Panc1 (cell line): ENCODE data around the gene STK24. TPM values are rescaled to one million over a fixed set of nuclear protein-coding genes. Genes with fewer than 3 reads are reported as not detected.
"Not testable (repeated sequence)": the region's sequence is repeated elsewhere in the genome, so short reads cannot be mapped to it uniquely, and the experiment has no call there.

Experiments
- ATAC-seq: fragments of 200-7000 bp; cut with Tn5 transposase; 2 replicates; pipeline ENCODE4 v1.9.1; 2020; ENCODE audit warnings: mild to moderate bottlenecking, moderate library complexity
- BruUV-seq: library from RNA; stranded (reverse); fragments of 400-500 nt; replicated peaks from 2 replicates; lab custom pipeline; 2021; lab: Mats Ljungman, UMichigan
- CTCF ChIA-PET: fragments of 300-600 bp; sonication (Branson Sonifier 250); formaldehyde crosslinking; loops from one replicate; lab custom pipeline; 2022; ENCODE audit warnings: antibody characterized with exemption; lab: Charles Lee
- POLR2A ChIA-PET: fragments of 300-600 bp; sonication (Branson Sonifier 250); formaldehyde crosslinking; loops from one replicate; lab custom pipeline; 2022; ENCODE audit warnings: antibody characterized with exemption; lab: Charles Lee
- DNase-seq: peaks from one replicate; pipeline ENCODE4 v3.0.0-alpha.2; 2010; ENCODE audit warnings: low read depth, low spot score
- H3K27ac ChIP-seq: 2 replicates; pipeline ENCODE4 v1.5.1; 2011; ENCODE audit warnings: mild to moderate bottlenecking, low read length, inconsistent platforms
- H3K27me3 ChIP-seq: fragments of 200-500 bp; sonication (Bioruptor generic); 2 replicates; pipeline ENCODE4 v1.6.0; 2014; ENCODE audit warnings: low read length, inconsistent platforms; ENCODE audit not compliant: control insufficient read depth, insufficient read depth
- H3K36me3 ChIP-seq: fragments of 200-500 bp; sonication (Bioruptor generic); 2 replicates; pipeline ENCODE4 v1.5.1; 2014; ENCODE audit warnings: inconsistent platforms, mild to moderate bottlenecking, low read length, moderate library complexity; ENCODE audit not compliant: control insufficient read depth, insufficient read depth
- H3K4me1 ChIP-seq: 2 replicates; pipeline ENCODE4 v1.5.1; 2011; ENCODE audit warnings: inconsistent platforms, mild to moderate bottlenecking, low read length, moderate library complexity; ENCODE audit not compliant: control insufficient read depth, insufficient read depth
- H3K4me3 ChIP-seq, 2 experiments: 2 replicates each; pipeline ENCODE4 v1.5.1; 2011 to 2012; ENCODE audit warnings: low read depth in 2 of 2, low read length in 2 of 2, mild to moderate bottlenecking in 2 of 2, inconsistent platforms in 1 of 2, moderate library complexity in 1 of 2
- H3K9me3 ChIP-seq: fragments of 200-500 bp; sonication (Bioruptor generic); 2 replicates; pipeline ENCODE4 v1.5.1; 2014; ENCODE audit warnings: low read depth, mild to moderate bottlenecking, inconsistent platforms, low read length, moderate library complexity; ENCODE audit not compliant: control insufficient read depth, insufficient read depth
- POLR2AphosphoS5 ChIP-seq: IDR thresholded peaks from 2 replicates; pipeline ENCODE4 v1.6.1; 2012; ENCODE audit warnings: mild to moderate bottlenecking, low read depth, low read length, moderate library complexity
- REST ChIP-seq, 2 experiments: IDR thresholded peaks; 2 replicates each; pipeline ENCODE4 v1.6.1; 2011 to 2012; ENCODE audit warnings: low read depth in 2 of 2, control low read depth in 1 of 2, low read length in 1 of 2, mild to moderate bottlenecking in 1 of 2, moderate library complexity in 1 of 2; ENCODE audit not compliant: insufficient read depth in 1 of 2
- SIN3A ChIP-seq: IDR thresholded peaks from 2 replicates; pipeline ENCODE4 v1.6.1; 2012; ENCODE audit warnings: low read depth, mild to moderate bottlenecking, low read length, moderate library complexity, borderline replicate concordance; ENCODE audit not compliant: insufficient read depth
- TCF7L2 ChIP-seq: IDR thresholded peaks from 2 replicates; pipeline ENCODE4 v1.6.1; 2011; ENCODE audit warnings: mild to moderate bottlenecking, low read depth, low read length, inconsistent platforms
- in situ Hi-C: cut with HindIII; loops from 2 replicates; pipeline ENCODE4 v1.10.0; 2016; ENCODE audit warnings: low sequenced_read_pairs, low pct_unique_long_range_greater_than_20kb
- intact Hi-C: fragments of 100-400 bp; cut with micrococcal nuclease; formaldehyde crosslinking; loops from one replicate; pipeline ENCODE4 v1.10.0; 2022; ENCODE audit not compliant: unreplicated experiment
- total RNA-seq: library from RNA; stranded (reverse); gene quantifications from one replicate; pipeline ENCODE4 v1.2.1, GENCODE V29; 2021; ENCODE audit not compliant: unreplicated experiment
- TF ChIP-seq, protein P1 (sequence below): fragments of 450-650 bp; IDR thresholded peaks from 2 replicates; pipeline ENCODE4 v1.5.1; 2017; ENCODE audit warnings: mild to moderate bottlenecking

The STK24 gene
- total RNA-seq, 1 experiment from 2014 or later = 57.3 TPM

DNA sequence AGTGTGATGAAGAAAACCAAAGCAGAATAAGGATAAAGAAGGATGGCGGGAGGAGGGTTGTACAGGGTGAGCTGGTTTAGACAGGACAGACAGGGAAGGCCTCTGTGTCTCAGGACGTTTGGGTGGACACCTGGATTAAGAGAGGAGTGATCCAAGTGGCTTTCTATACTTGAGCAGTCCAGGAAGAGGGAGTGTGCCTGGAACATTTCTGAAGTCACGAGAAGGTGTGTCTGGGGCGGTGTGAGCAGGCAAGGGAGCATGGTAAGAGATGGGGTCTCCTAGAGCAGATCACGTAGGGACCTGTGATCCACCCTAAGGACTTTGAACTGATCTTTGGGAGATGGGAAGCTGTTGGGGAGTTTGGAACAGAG is 15.4 kb upstream of the STK24 start:
- no peak for ATAC-seq
- H3K27ac ChIP-seq = no peak overlapping the region
- no TSS peak for BruUV-seq
- H3K4me3 ChIP-seq = no peak overlapping the region
- H3K27me3 ChIP-seq = no peaks in the 10 kb centered on the region
- no peaks in the 10 kb centered on the region for H3K4me1 ChIP-seq
- TF ChIP-seq, protein P1, sequence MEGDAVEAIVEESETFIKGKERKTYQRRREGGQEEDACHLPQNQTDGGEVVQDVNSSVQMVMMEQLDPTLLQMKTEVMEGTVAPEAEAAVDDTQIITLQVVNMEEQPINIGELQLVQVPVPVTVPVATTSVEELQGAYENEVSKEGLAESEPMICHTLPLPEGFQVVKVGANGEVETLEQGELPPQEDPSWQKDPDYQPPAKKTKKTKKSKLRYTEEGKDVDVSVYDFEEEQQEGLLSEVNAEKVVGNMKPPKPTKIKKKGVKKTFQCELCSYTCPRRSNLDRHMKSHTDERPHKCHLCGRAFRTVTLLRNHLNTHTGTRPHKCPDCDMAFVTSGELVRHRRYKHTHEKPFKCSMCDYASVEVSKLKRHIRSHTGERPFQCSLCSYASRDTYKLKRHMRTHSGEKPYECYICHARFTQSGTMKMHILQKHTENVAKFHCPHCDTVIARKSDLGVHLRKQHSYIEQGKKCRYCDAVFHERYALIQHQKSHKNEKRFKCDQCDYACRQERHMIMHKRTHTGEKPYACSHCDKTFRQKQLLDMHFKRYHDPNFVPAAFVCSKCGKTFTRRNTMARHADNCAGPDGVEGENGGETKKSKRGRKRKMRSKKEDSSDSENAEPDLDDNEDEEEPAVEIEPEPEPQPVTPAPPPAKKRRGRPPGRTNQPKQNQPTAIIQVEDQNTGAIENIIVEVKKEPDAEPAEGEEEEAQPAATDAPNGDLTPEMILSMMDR = no peak
- no peak for TF ChIP-seq TCF7L2
- no peak for TF ChIP-seq POLR2AphosphoS5
- no peak for TF ChIP-seq REST (IDR thresholded peaks at IDR 0.05; ENCODE audit: insufficient read depth in 1 of 2, low read depth in 2 of 2, low read length in 1 of 2)
- no peak for TF ChIP-seq SIN3A
- intact Hi-C loops = no loop called here
- H3K9me3 ChIP-seq = no peaks in the 10 kb centered on the region
- no peak for DNase-seq
- POLR2A ChIA-PET = no interaction called here
- H3K36me3 ChIP-seq = no peaks in the 10 kb centered on the region
- CTCF ChIA-PET = no interaction called here
- in situ Hi-C loops = no loop called here

DNA sequence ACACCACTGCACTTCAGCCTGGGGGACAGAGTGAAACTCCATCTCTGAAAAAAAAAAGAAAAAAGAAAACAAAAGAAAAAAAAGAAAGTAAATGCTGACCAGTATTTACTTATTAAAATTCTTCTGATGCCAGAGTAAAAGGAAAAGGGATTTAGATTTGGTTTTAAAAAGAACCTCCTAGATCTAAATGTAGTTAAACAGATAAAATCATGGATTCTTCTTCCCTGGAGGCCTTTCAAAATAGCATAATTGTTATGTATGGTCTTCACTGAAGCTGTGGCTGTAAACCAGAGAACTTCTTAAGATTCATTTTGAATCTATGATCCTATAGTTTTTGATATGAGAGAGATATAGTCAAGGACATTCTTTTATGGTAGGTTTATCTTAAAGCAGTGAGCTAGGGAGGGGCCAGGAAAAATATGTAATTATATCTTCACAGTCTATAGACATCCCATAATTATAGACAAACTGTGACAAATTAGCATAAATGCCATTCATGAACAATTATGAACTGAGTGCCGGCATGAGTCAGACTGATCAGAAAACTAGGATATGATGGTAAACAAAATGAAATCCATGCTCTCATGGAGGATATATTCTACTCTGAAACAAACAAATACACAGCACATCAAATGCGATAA is 14.9 kb upstream of the STK24 start:
- no peak for DNase-seq
- in situ Hi-C loops (no loop called here), intact Hi-C loops (no loop called here)
- no peaks in the 10 kb centered on the region for H3K4me1 ChIP-seq
- CTCF ChIA-PET = no interaction called here
- no peaks in the 10 kb centered on the region for H3K9me3 ChIP-seq
- no peak for ATAC-seq
- no peak overlapping the region for H3K27ac ChIP-seq
- POLR2A ChIA-PET = interaction anchor here (0.7 kb wide), 1 partner anchor 9 kb away, joined by 5 read pairs; no protein-coding TSS in a partner anchor
- H3K4me3 ChIP-seq = no peak overlapping the region
- no peaks in the 10 kb centered on the region for H3K36me3 ChIP-seq
- TF ChIP-seq, protein P1 = no peak
- TF ChIP-seq SIN3A (no peak), TCF7L2 (no peak), POLR2AphosphoS5 (no peak), REST (IDR thresholded peaks at IDR 0.05; ENCODE audit: insufficient read depth in 1 of 2, low read depth in 2 of 2, low read length in 1 of 2) (no peak)
- H3K27me3 ChIP-seq = no peaks in the 10 kb centered on the region
- no TSS peak for BruUV-seq

DNA sequence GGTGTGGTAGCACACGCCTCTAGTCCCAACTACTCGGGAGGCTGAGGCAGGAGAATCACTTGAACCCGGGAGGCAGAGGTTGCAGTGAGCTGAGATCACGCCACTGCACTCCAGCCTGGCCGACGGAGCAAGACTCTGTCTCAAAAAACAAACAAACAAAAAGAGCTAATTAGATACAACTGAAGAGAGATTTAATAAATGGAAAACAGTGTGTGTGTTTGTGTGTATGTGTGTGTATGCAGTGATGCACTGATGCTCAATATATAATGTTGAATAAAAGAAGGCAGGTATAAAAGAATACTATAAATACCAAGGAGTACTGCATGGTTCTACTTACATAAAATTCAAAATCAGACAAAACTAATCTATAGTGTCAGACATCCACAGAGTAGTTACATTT is 13.6 kb upstream of the STK24 start:
- in situ Hi-C loops, CTCF ChIA-PET, H3K27ac ChIP-seq, ATAC-seq, POLR2A ChIA-PET, BruUV-seq, H3K4me3 ChIP-seq, H3K27me3 ChIP-seq, intact Hi-C loops, H3K36me3 ChIP-seq, H3K9me3 ChIP-seq, DNase-seq, H3K4me1 ChIP-seq: not testable (repeated sequence)
